Keratinocyte (primary cell): ENCODE results near the gene GAL. TPM values are rescaled to one million over a fixed set of nuclear protein-coding genes. Genes with fewer than 3 reads are reported as not detected.

Experiments used
- DNase-seq: peaks from one replicate; pipeline ENCODE4 v3.0.0-alpha.2; 2011; ENCODE audit warnings: low read depth, missing footprints, low spot score
- FAIRE-seq: peaks from 2 replicates; lab custom pipeline; 2011; peaks lifted over from hg19 to GRCh38; lab: Jason Lieb, UNC
- H2AFZ ChIP-seq: 2 replicates; pipeline ENCODE4 v1.6.0; 2012; ENCODE audit warnings: low read length, control low read depth, inconsistent platforms; ENCODE audit not compliant: control insufficient read depth
- H3K27ac ChIP-seq: 2 replicates; pipeline ENCODE4 v1.5.1; 2011; ENCODE audit warnings: low read length; ENCODE audit not compliant: control insufficient read depth, insufficient read depth
- H3K27me3 ChIP-seq: 3 replicates; pipeline ENCODE4 v1.6.0; 2011; ENCODE audit warnings: low read length; ENCODE audit not compliant: control insufficient read depth, insufficient read depth; ENCODE audit errors: extremely low read depth
- H3K36me3 ChIP-seq, 2 experiments: 2 replicates in 1 of 2; 3 replicates in 1 of 2; pipeline ENCODE4 v1.5.1; 2011; ENCODE audit warnings: low read length in 2 of 2, mild to moderate bottlenecking in 1 of 2; ENCODE audit not compliant: control insufficient read depth in 2 of 2, insufficient read depth in 2 of 2; ENCODE audit errors: extremely low read depth in 1 of 2
- H3K4me1 ChIP-seq: 3 replicates; pipeline ENCODE4 v1.5.1; 2011; ENCODE audit warnings: low read length; ENCODE audit not compliant: control insufficient read depth, insufficient read depth; ENCODE audit errors: extremely low read depth
- H3K4me2 ChIP-seq: 3 replicates; pipeline ENCODE4 v1.6.0; 2011; ENCODE audit warnings: low read depth, low read length; ENCODE audit not compliant: control insufficient read depth, insufficient read depth; ENCODE audit errors: extremely low read depth
- H3K4me3 ChIP-seq, 3 experiments: fragments of 200-600 bp in 1 of 3; sonication (generic) in 1 of 3; 2 replicates in 2 of 3; 3 replicates in 1 of 3; pipeline ENCODE4 v1.5.1; 2011 to 2016; ENCODE audit warnings: low read length in 3 of 3, mild to moderate bottlenecking in 3 of 3, control low read depth in 2 of 3, inconsistent platforms in 1 of 3, low read depth in 1 of 3, mixed read lengths in 1 of 3, mixed run types in 1 of 3, moderate library complexity in 1 of 3; ENCODE audit not compliant: control insufficient read depth in 2 of 3, insufficient read depth in 2 of 3; ENCODE audit errors: extremely low read depth in 1 of 3
- H3K79me2 ChIP-seq: 2 replicates; pipeline ENCODE4 v1.6.0; 2012; ENCODE audit warnings: low read length; ENCODE audit not compliant: control insufficient read depth, insufficient read depth
- H3K9ac ChIP-seq: 3 replicates; pipeline ENCODE4 v1.6.0; 2011; ENCODE audit warnings: low read length; ENCODE audit not compliant: control insufficient read depth, insufficient read depth; ENCODE audit errors: extremely low read depth
- H3K9me1 ChIP-seq: 3 replicates; pipeline ENCODE4 v1.6.0; 2011; ENCODE audit warnings: low read length; ENCODE audit not compliant: control insufficient read depth, insufficient read depth; ENCODE audit errors: extremely low read depth
- H3K9me3 ChIP-seq: 2 replicates; pipeline ENCODE4 v1.5.1; 2012; ENCODE audit warnings: low read depth, low read length; ENCODE audit not compliant: control insufficient read depth
- H4K20me1 ChIP-seq: 3 replicates; pipeline ENCODE4 v1.6.0; 2011; ENCODE audit warnings: low read length; ENCODE audit not compliant: control insufficient read depth, insufficient read depth; ENCODE audit errors: extremely low read depth
- CTCF ChIP-seq, 3 experiments: IDR thresholded peaks in 1 of 3; conservative IDR thresholded peaks in 1 of 3; optimal IDR thresholded peaks in 1 of 3; 2 replicates in 2 of 3; 3 replicates in 1 of 3; pipeline versions ENCODE3 to v1.5.1; 2011; ENCODE audit warnings: low read length in 3 of 3, mild to moderate bottlenecking in 3 of 3, moderate library complexity in 2 of 3, control low read depth in 1 of 3, inconsistent platforms in 1 of 3; ENCODE audit not compliant: insufficient read depth in 2 of 3; ENCODE audit errors: extremely low read depth in 1 of 3
- EZH2 ChIP-seq: IDR thresholded peaks from one replicate; pipeline ENCODE4 v1.6.1; 2012; ENCODE audit warnings: inconsistent platforms, mild to moderate bottlenecking, low read length, moderate library complexity
- dilution Hi-C: fragments of 300-500 bp; cut with MboI; formaldehyde crosslinking; loops from one replicate; pipeline ENCODE4 v1.7.0; 2020; ENCODE audit warnings: low sequenced_read_pairs; ENCODE audit not compliant: extremely low pct_ligation_motif_present
- polyA plus RNA-seq, 5 experiments: library from polyadenylated mRNA; depleted of rRNA in 3 of 5; stranded (reverse) in 3 of 5; stranded (forward) in 1 of 5; unstranded in 1 of 5; fragments of >200 nt; gene quantifications; 1 replicate in 1 of 5; 2 replicates in 3 of 5; 3 replicates in 1 of 5; pipeline versions ENCODE4 v1.2.1 to v1.2.3, GENCODE V29; 2011 to 2012; ENCODE audit warnings: missing spikeins in 2 of 5, low read depth in 1 of 5, low replicate concordance in 1 of 5

Gene GAL
- polyA plus RNA-seq, 1 donor (not counting 4 experiments of a cell fraction or from before 2014, with no cell fraction given) = 2.2 TPM

DNA sequence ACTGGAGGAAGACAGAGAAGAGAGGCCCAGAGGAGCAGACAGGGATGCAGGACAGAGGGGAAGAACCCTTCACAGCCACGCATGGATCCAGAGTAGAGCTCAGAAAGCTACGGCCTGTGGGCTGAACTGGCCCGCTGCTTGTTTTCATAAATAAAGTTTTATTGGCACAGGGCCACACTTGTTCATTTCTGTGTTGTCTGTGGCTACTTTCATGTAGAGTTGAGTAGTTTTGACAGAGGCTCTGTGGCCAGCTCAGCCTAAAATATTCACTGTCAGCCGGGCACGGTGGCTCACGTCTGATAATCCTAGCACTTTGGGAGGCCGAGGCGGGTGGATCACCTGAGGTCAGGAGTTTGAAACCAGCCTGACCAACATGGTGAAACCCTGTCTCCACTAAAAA, 26.2 kb upstream of the GAL start:
- no peaks in the 10 kb centered on the region for H4K20me1 ChIP-seq
- H3K79me2 ChIP-seq = no peaks in the 10 kb centered on the region
- no peak for FAIRE-seq
- H3K9me3 ChIP-seq = no peaks in the 10 kb centered on the region
- no peak for TF ChIP-seq EZH2
- TF ChIP-seq CTCF (optimal IDR thresholded peaks at IDR 0.05 in 1 of 3, IDR thresholded peaks at IDR 0.05 in 1 of 3, conservative IDR thresholded peaks at IDR 0.05 in 1 of 3; ENCODE audit: extremely low read depth in 1 of 3, insufficient read depth in 2 of 3, low read length in 3 of 3) = no peak
- no peak overlapping the region for H3K9ac ChIP-seq
- H3K4me2 ChIP-seq = no peak overlapping the region
- H3K4me3 ChIP-seq = no peak overlapping the region
- H2AFZ ChIP-seq = no peak overlapping the region
- no peaks in the 10 kb centered on the region for H3K9me1 ChIP-seq
- dilution Hi-C loops = no loop called here
- no peak for DNase-seq
- no peaks in the 10 kb centered on the region for H3K4me1 ChIP-seq
- no peaks in the 10 kb centered on the region for H3K36me3 ChIP-seq
- no peak overlapping the region for H3K27ac ChIP-seq
- peaks cover 6% of the 10 kb centered on the region for H3K27me3 ChIP-seq

- H3K9me1 ChIP-seq = no peaks in the 10 kb centered on the region
- H3K79me2 ChIP-seq = no peaks in the 10 kb centered on the region
- no peaks in the 10 kb centered on the region for H3K4me1 ChIP-seq
- no peak for DNase-seq
- no peaks in the 10 kb centered on the region for H4K20me1 ChIP-seq
- H3K9me3 ChIP-seq = no peaks in the 10 kb centered on the region
- peaks cover 6% of the 10 kb centered on the region for H3K27me3 ChIP-seq
- no peak overlapping the region for H3K9ac ChIP-seq
- TF ChIP-seq EZH2 = no peak
- no peak for TF ChIP-seq CTCF (optimal IDR thresholded peaks at IDR 0.05 in 1 of 3, IDR thresholded peaks at IDR 0.05 in 1 of 3, conservative IDR thresholded peaks at IDR 0.05 in 1 of 3; ENCODE audit: extremely low read depth in 1 of 3, insufficient read depth in 2 of 3, low read length in 3 of 3)
- dilution Hi-C loops = no loop called here
- no peak overlapping the region for H3K27ac ChIP-seq
- H3K4me2 ChIP-seq = no peak overlapping the region
- FAIRE-seq = no peak
- H2AFZ ChIP-seq = no peak overlapping the region
- H3K4me3 ChIP-seq = no peak overlapping the region
- H3K36me3 ChIP-seq = no peaks in the 10 kb centered on the region
Measured at GRCh38 chr11:68658661-68659060, 25.7 kb upstream of the GAL start.
